HG02973 (cell line): ENCODE results near the gene DPCD.
A peak's percentile ranks its signal among the peaks of the same experiment; 100 is the strongest.
"Not testable (repeated sequence)": the region's sequence is repeated elsewhere in the genome, so short reads cannot be mapped to it uniquely, and the experiment has no call there.

Experiments
- ATAC-seq: cut with Tn5 transposase; IDR thresholded peaks from one replicate; pipeline ENCODE4 v1.9.1; 2021; ENCODE audit warnings: moderate library complexity; ENCODE audit not compliant: unreplicated experiment

DPCD gene

GRCh38 chr10:101580486-101581399 is 7.4 kb upstream of the DPCD start:
- no peak for ATAC-seq

DNA sequence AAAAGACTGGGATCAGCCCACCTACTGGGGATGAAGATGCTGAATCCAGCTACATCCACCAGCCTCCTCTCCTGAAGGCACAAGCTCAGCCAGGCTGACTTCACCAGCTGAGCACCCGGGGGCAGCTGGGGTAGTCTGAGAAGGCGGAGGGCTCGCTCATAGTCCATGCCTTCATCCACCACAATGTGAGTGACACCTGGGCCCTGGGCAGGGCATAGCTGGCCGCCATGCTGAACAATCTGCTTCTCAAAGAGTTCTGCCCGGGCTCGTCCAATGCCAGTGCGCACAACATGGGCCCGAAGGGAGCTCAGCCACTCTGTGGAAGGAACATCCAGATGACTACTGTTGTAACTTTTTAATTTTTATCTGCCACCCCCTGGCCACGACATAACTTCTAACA is 2.3 kb upstream of the DPCD start:
- ATAC-seq = no peak

GRCh38 chr10:101588879-101589278 is 758 bp downstream of the DPCD start:
- ATAC-seq = no peak

- ATAC-seq = not testable (repeated sequence)
Observed at GRCh38 chr10:101593331-101593730, 5.2 kb downstream of the DPCD start.

GRCh38 chr10:101595591-101596433 is 7.7 kb downstream of the DPCD start:
- ATAC-seq = no peak

DNA sequence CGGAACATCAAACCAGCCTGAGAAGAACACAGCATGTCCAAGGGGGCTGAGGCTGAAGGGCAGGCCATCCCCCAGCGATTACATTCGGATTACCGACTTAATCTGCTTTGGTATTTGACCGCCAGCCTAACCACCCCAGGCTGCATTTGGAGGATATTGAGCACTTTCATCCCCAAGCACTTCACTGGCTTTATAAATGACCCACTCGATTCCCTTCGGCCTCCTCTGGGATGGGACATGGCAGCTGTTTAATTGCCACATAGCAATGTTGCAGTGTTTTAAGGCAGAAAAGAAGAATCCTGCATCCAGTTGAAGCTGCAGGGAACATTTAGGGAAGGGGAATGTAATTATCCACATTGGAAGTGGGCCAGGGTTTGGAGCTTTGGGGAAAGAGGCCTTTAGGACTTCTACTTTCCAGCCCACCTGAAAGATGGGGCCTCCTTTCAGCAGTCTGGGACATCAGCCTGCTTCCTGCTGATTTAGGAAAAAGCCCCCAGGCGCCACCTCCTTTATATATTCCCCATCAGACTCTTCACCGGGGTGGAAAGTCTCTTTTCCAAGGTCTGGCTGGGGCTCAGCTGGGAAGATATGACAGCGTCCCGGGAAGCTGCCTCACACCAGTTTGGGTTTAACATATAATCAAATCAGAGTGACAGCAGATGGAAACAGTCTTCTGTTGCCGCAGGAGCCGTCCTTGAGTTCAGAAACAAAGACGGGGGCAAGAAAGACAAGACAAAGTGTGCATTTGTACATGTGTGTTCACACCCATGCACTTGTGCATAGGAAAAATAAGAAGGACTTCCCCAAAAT is 9.2 kb downstream of the DPCD start:
- ATAC-seq = no peak

DNA sequence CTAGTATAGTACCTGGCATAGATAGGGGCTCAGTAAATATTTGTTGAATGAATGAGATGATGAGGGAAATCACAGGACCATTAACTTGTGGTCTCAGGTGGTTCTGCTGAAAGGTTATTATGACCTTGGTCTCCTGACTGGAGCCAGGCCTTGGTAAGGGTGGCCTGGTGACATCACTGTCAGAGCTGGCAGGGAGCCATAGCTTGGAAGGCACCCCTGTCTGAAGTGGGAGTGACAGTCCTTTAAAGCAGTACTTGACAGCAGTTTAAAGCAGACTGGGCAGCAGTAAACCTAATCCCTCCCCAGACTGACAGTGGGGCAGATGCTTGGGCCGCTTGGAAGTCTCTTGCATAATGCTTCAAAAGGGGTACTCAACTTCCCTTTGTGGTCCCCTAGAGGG is 13.4 kb downstream of the DPCD start:
- no peak for ATAC-seq

GRCh38 chr10:101602761-101603398 is 14.8 kb downstream of the DPCD start:
- peak; percentile 69 for ATAC-seq

- ATAC-seq = no peak
Observed at GRCh38 chr10:101607124-101607523, 19.0 kb downstream of the DPCD start.

GRCh38 chr10:101609481-101609880 is 21.4 kb downstream of the DPCD start:
- no peak for ATAC-seq

DNA sequence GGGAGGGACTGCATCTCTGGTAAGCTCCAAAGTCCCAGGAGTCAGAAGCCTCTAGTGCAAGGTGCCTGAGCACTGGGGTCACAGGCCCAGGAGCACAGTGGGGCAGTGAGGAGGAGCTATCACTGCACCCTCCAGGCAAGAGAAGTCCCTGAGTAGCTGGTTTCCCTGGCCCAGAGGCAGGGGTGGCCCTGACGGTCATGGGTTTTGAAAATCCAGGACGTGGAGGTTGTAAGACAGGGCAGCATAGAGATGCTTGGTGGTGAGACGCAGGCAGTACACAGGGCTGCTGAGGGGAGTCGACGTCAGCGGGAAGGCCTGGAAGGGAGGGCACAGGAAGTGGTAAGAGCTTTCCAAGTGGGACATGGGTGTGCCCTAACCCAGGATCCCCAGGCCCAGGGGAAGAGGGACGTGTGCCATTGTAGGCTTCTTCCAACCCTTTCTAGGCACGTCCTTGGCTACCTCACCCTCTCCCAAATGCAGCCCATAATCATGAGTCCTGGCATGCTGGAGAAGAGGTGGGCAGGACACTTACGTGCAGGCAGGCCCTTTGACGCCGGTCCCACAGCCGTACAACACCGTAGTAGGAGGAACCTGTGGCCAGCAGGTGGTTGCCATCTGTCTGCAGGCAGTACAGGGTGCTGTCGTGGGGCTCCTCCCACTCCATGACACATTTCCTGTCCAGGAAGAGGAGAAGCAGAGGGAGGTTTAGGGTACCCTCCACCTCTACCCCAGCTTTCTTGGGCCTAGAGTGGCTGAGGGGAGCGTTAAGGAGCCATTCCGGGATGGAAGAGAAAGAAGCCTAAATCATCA is 23.2 kb downstream of the DPCD start:
- ATAC-seq = no peak

- no peak for ATAC-seq
Observed at GRCh38 chr10:101612086-101612485, 24.0 kb downstream of the DPCD start.

DNA sequence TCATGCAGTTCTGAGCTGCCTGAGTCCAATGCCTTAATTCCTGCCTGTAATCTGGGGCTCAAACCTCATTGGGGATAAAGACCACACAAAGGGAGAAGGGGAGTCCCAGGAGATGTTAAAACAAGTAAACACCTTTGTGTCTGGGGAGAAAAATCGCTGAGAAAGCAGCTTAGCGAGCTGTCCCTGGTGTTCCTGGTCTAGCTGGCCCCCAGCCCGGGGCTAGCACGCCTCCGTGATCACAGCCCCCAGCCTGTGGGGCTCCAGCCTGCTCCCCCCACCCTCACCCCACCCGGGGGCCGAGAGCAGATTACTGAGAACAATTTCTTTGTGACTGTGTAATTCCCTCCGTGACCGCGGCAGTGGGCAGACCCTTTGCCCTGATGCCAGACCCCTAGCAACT is 24.8 kb downstream of the DPCD start:
- ATAC-seq = no peak

GRCh38 chr10:101613646-101614045 is 25.5 kb downstream of the DPCD start:
- no peak for ATAC-seq

GRCh38 chr10:101614663-101615524 is 26.8 kb downstream of the DPCD start:
- ATAC-seq = no peak

- ATAC-seq = no peak
Observed at GRCh38 chr10:101615525-101616116, 27.5 kb downstream of the DPCD start.

- no peak for ATAC-seq
Observed at GRCh38 chr10:101616415-101617101, 28.4 kb downstream of the DPCD start.
